HG02588 (cell line): Measurements from ENCODE around the gene ZNF280B.
"Not testable (repeated sequence)": the region's sequence is repeated elsewhere in the genome, so short reads cannot be mapped to it uniquely, and the experiment has no call there.

ENCODE experiments used
- ATAC-seq: cut with Tn5 transposase; IDR thresholded peaks from one replicate; pipeline ENCODE4 v1.9.1; 2021; ENCODE audit warnings: mild to moderate bottlenecking, moderate library complexity; ENCODE audit not compliant: unreplicated experiment

The ZNF280B gene

DNA sequence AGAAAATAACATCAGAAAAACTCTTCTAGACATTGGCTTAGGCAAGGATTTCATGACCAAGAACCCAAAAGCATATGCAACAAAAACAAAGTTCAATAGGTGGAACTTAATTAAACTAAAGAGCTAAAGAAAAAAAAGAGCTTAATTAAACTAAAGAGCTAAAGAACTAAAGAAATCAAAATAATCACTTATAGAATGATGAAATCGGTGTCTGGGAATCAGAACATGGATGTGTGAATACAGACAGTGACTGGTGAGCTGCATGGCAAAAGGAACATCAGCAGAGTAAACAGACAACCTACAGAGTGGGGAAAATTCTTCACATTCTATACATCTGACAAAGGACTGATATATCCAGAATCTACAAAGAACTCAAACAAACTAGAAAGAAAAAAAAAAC is 41.4 kb downstream of the ZNF280B start:
- ATAC-seq, result no peak

DNA sequence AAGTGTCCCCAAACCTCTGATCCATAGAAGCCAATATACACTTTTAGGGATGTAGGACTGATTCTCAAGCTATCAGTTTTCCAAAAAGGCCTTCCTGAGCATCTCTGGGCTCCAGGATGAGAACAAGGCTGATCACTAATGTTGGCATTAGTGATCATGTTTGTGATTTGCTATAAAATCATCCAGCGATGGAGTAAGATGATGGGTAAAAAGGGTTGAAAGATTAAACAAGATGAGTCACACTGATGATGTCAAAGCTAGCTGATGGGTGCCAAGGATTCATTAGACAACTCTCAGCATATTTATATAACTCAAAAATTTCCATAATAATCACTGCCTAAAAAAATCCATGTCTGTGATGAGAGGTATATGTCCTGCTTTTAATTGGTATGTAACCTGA is 42.8 kb downstream of the ZNF280B start:
- ATAC-seq, result no peak

DNA sequence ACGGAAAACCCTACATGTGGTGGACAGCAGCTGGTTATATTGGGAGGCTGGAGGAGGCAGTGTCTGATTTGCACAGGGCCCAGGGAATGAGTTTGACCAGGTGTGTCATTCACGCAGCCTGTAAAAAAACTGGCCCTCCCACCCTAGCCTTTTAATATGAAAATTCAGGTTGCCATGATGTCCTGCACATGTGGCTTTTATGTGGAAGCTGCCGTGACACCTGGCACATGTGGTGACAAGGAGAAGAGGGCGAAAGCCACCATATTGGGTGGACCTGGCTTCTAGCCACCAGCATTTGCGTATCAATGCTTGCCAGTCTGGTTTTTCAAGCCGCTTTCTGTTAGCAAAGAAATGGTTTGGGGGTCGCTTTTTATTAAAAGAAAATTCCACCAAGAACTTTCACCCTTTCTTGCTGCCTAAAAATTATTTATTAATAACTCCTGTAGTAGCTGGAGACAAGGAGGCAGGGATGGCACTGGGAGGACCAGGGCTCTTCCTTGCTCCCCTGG is 43.4 kb downstream of the ZNF280B start:
- no peak for ATAC-seq

DNA sequence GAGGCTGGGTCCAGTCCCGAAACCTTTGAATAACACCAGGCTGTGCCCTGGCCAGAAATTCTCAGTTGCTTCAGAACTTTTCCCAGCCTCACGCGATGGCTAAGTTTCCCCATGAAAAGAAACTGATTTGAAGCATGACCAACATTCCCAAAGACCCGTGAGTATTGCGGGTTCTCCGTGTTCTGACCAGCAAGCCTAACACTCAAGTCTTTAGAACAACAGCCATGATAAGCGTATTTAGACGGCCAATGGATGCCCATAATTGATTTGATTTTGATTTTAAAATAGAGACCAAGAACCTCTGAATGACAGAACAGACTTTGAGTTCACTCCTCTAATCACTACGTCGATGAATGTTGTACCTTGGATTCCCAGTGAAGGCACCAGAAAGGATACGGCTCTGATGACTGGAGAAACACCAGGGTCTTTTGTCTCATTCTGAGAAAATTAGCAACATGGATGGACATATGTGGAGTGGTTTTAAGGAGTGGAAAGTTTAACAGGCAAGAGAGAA is 43.9 kb downstream of the ZNF280B start:
- ATAC-seq, result no peak

DNA sequence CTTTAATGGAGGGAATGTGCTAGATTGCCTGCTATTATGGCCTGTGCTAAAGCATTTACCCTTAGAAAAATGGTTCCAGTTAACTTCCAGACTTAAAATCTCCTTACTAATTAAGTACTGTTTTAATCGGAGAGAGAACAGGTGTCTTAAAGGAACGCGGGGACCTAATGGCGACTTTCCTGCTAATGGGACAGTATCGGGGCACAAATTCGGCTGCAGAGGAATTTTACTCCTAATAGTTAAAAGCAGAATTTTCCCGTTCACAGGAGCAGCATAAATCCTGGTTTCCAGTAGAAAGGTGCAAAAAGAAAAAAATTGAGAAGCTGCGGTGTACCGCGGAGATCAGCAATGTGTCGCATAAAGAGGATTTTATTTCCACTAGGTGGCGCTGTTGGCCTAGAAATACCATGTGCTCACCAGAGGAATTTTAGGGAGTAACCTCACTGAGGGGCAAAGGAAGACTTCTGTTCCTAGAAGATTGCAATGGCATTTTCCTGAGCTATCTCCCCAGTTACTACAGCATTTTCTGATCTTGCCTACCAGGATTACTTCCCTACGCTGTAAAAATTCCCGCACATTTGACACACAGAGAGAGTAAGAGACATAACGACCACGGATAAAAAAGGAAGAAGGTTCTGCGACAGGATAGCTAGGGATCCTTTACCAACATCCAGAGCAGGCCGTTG is 44.5 kb downstream of the ZNF280B start:
- no peak for ATAC-seq

DNA sequence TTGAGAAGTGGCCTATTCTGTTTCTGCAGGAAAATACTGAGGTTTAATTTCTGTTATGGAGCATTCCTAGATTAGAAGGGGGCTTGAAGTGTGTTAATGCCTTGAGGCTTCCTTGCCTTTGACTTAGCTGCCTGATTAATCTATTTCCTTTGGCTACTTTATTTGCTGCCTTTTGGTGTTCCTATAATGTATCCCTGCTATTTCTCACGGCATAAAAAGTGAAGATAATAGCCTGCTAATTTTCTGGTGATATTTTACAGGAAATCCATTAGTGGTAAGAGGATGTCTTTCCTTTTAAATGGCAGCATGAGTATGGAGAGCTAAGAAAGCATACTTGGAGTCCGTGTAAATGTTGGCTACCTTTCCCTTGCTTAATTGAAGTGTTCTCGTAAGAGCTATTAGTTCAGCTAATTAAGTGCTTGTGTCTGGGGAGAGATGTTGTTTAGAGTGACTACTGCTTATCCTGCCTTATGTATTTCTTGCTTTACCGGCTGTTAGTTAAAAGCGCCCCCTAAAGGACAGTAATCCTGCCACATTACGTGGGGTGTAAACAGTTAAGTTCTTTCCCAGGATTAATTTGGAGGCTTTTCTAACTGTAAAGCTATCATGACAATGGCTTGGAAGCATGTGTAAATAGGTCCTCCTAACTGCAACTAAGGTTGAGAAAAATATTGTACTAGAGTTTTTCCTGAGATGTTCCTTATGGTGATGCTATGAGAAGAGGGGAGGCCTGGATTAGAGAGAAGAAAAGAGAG is 45.6 kb downstream of the ZNF280B start:
- no peak for ATAC-seq

DNA sequence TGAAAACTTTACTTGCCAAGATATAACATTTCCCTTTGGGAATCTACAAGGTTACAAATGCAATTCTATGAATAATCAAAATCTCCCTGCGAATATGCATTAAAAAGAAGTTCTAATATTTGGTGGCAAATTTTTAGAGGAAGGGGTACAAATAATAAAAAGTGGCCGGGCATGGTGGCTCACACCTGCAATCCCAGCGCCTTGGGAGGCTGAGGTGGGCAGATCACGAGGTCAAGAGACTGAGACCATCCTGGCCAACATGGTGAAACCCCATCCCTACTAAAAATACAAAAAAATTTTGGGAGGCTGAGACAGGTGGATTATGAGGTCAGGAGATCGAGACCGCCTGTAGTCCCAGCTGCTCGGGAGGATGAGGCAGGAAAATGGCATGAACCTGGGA is 47.0 kb downstream of the ZNF280B start:
- no peak for ATAC-seq

DNA sequence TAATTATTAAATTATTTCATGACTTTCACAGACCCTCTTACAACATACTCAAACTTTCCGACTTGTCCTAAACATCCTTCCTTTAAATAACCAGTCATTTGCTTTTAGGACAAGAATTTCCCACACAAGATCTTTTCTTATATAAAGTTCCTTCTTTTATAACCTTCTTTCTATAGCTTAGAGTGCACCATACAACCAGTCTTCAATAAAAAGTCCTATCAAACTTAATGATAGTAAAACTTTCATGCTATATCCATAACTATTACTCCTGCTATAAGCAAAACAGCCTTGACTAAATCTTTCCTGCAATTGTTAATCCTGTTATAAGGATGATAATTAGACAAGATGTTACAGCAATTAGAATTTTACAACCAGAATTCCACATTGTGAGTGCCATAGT is 47.4 kb downstream of the ZNF280B start:
- ATAC-seq, result no peak

DNA sequence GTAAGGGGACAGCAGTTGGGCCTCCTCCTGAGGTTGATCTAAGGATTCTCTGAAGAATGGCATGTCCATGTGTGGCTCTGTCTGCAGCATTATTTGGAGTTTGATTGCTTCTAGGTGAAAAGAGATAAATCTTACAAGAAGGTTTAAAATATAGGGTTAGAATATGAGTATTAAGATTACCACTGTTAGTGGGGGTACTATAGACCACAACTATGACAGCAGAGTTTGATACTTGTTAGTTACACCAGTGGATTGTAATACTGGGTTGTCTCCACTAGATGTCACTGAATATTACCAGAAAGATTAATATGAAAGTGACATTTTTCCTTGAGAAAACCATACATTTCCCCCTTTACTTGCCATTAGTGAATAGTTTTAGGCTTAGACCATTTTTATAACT is 47.9 kb downstream of the ZNF280B start:
- ATAC-seq, result no peak

DNA sequence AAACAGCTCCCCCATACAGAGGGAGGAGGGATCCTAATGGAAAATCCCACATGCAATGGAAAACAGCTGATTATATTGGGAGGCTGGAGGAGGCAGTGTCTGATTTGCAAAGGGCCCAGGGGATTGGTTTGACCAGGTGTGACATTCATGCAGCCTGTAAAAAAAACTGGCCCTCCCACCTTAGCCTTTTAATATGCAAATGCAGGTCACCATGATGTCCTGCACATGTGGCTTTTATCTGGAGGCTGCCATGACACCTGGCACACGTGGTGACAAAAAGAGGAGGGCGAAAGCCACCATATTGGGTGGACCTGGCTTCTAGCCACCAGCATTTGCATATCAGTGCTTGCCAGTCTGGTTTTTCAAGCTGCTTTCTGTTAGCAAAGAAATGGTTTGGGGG is 48.5 kb downstream of the ZNF280B start:
- no peak for ATAC-seq

DNA sequence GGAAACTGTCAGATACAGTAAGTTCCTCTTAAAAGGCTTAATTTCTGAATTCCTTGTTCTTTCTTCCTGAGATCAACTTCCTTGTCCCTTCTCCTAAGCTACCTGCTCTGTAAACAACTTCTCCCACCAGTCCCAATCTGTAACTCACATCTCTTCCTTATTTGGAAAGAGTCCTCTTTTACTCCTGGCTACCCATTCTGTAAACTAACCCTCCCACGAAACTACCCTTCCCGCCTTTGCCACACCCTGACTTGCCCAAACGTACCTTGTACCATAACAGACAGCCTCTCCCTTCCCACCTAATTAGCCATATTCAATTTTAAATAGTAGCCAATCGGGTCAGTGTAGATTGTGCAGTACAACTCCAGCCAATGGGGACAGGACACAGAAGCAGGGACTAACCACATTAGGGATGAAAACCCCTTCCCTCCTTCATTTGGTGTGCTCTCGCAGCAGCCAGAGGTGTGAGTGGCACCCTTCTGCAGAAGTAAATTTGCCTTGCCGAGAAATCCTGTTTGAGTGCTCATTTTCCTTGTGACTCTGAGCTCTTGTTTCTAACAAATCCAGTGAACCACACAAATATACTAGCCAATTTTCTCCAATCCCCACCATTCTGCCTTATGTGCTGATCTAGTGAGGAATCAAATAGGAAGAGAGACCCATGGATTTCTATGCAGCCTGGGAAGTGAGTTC is 49.5 kb downstream of the ZNF280B start:
- ATAC-seq, result no peak

DNA sequence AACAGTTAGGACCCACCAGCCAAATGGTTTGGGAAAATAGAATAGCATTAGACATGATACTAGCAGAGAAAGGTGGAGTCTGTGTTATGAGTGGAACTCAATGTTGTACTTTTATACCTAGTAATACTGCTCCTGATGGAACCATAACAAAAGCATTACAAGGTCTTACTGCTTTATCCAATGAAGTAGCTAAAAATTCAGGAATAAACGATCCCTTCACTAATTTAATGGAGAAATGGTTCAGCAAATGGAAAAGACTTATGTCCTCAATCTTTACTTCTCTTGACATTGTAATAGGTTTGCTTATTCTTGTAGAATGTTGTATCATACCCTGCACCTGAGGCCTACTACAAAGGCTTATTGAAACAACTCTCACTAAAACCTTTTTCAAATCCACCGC is 50.2 kb downstream of the ZNF280B start:
- no peak for ATAC-seq

DNA sequence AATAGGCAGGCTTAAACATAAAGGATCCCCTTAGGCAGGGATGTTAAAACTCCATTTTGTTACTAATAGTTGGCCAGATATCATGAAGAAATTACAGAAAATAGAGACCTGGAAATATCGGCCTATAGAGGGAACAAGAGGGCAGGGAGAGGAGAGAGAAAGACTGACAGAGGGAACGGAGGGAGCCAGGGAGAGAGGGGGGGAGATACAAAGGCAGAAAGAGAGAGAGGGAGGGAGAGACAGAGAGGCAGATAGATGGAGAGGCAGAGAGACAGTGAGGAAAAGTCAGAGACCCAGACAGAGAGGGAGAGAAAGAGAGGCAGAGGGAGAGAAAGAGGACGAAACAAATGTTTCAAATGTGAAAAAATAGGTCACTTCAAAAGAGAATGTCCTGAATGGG is 53.5 kb downstream of the ZNF280B start:
- no peak for ATAC-seq

DNA sequence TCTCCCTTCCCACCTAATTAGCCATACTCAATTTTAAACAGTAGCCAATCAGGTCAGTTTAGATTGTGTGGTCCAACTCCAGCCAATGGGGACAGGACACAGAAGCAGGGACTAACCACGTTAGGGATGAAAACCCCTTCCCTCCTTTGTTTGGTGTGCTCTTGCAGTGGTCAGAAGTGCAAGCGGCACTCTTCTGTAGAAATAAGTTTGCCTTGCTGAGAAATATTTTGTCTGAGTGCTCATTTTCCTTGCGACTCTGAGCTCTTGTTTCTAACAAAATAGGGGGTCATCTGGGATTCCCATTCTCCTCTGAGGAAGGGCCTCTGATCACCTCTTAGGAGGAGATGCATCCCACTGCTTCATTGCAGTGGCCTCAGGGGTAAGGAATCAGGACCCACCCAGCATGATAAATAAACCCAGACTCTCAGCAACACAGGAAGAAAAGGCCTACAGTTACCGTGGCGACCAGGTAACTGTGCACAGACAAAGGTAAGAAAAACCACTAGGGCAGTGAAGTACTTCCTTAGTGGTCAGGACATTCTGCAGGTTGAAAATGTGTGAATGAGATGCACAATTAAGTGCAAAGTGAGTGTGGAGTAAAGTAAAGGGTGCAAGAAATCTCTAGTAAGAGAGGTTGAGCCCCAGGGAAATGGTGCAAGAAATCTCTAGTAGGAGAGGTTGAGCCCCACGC is 55.4 kb downstream of the ZNF280B start:
- ATAC-seq, result no peak

DNA sequence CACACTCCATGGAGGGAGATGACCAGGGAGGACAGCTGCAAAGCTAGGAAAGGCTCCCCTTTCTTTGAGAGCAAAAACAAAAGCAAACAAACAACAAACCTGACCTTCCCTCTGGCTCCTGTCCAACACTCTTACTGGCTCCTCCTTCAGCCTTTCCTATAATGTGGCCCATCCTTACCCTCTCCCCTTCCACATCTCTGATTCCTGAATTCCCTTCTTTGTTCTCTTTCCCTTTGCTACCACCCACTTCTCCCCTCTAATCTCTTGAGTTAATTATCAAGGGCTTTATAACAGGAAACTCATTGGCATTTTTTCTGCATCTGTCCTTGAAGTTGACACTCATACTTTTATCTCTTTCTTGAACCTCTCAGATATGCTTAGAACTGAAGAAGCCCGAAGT is 56.3 kb downstream of the ZNF280B start:
- no peak for ATAC-seq

DNA sequence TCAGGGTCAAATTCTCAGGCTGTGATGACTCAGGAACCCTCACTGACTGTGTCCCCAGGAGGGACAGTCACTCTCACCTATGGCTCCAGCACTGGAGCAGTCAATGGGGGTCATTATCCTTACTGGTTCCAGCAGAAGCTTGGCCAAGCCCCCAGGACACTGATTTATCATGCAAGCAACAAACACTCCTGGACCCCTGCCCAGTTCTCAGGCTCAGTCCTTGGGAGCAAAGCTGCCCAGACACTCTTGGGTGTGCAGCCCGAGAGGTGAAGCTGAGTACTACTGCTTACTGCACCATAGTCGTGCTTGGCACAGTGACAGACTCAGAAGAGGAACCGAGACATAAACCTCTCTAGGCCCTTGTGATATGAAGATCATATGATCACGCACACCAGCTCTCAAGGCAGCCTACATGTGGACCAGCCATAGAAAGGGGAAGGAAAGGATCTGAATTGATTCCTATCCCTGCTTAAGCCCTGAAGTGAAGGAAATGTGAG is 58.2 kb downstream of the ZNF280B start:
- no peak for ATAC-seq

DNA sequence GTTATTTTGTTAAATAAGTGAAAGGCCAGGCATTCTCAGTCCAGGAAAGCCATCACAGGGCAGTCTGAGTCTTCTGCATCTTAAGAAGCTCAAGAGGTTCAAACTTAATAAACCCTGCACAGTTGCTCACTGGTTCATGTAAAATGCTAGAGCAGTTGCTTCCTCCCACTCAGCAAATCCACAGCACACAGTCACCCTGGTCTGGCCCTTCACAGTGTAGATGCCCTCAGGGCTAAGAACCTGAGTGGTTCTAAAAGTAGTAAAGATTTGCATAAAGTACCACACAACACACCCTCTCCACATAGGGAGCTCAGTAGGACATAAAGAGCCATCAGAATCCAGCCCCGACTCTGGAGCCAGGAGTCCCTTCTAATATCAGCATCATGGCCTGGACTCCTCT is 58.7 kb downstream of the ZNF280B start:
- ATAC-seq, result no peak

DNA sequence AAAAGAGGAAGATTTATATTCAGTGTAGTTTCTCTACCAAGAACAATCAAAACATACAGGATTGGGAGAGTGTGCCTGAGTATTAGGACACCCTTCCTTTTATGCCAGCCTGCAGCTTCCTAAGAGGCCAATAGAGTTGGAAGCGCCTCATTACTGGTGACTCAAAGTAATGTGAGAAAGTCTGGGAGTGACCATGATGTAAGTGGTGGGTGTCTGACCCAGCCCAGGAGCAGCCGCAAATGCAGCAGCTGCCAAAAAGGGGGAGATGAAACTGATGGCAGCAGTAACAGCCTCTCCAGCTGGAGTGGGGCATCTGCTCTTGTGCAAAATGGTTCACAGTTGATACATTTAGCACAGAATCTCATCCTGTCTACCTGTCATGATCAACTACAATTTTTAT is 62.0 kb downstream of the ZNF280B start:
- no peak for ATAC-seq

DNA sequence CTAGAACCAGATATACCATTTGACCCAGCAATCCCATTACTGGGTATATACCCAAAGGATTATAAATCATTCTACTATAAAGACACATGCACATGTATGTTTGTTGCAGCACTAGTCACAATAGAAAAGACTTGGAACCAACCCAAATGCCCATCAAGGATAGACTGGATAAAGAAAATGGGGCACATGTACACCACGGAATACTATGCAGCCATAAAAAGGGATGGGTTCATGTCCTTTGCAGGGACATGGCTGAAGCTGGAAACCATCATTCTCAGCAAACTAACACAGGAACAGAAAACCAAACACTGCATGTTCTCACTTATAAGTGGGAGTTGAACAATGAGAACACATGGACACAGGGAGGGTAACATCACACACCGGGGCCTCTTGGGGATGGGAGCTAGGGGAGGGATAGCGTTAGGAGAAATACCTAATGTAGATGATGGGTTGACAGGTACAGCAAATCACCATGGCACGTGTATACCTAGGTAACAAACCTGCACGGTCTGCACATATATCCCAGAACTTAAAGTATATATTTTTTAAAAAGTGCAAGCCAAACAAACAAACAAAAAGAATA is 64.4 kb downstream of the ZNF280B start:
- ATAC-seq, result not testable (repeated sequence)

DNA sequence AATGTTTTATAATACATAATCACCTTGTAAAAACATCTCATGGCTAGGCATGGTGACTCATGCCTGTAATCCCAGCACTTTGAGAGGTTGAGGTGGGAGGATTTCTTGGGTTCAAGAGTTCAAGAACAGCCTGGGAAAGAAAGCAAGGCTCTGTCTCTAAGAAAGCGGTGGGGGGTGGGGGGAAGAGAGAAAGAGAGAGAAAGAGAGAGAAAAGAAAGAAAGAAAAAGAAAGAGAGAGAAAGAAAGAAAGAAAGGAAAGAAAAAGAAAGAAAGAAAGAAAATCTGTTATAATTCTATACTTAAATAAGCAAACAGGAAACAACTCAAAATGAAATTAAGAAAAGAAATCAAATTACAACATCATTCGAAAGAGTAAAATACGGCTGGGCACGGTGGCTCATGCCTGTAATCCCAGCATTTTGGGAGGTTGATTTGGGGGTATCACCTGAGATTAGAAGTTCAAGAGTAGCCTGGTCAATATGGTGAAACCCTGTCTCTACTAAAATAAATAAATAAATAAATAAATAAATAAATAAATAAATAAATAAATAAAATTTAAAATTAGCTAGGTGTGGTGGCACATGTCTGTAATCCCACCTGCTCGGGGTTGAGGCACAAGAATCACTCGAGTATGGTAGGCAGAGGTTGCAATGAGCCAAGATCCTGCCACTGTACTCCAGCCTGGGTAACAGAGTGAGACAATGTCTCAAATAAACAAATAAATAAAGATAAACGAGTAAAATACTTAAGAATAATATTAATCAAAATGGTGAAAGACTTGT is 65.4 kb downstream of the ZNF280B start:
- ATAC-seq, result no peak
